HG03108 (cell line): ENCODE data around the gene ZNF512B.
A peak's percentile ranks its signal among the peaks of the same experiment; 100 is the strongest.

Source experiments
- ATAC-seq: cut with Tn5 transposase; IDR thresholded peaks from one replicate; pipeline ENCODE4 v1.9.1; 2021; ENCODE audit warnings: moderate library complexity; ENCODE audit not compliant: unreplicated experiment

Gene ZNF512B

GRCh38 chr20:63951398-63952209 lies 18.1 kb downstream of the ZNF512B start:
- ATAC-seq: no peak

- ATAC-seq: no peak
These were observed 18.9 kb downstream of the ZNF512B start for GRCh38 chr20:63950701-63951397.

DNA sequence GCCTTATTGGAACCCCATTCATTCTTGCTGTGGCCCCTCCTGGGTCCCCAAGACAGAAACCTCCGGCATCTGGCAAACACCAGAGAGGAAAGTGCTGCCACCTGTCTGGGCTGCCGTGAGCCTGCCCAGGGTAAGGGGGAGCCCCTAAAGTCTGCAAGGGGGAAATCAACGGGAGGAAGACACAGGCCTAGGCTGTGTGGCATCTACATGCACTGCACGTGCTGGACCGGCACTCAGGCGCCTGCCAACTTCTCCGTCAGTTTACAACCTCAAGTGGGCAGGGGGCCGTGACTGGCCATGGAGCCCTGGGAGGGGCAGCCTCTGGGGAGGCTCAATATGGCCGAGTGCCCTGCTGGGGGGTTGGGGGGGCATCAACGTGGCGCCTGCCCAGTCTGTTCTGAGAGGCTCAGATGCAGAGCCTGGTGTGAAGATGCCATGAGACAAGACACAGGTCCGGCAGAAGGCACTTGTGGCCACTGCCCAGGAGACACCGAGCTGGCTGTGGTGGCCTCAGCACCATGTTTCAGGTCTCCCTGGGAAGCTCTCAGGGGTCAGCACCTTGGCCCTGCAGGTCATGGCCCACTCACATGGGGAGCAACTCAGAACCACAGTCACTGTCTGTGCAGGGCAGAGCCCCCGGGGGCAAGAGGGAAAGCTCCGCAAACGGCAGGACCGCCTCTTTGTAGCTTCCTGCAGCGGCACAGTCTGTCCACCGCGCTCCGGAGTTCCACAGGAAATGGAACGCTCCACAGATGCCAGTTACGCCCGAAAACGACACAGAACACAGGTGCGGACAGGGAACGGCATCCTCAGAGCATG lies 21.9 kb downstream of the ZNF512B start:
- ATAC-seq: no peak

DNA sequence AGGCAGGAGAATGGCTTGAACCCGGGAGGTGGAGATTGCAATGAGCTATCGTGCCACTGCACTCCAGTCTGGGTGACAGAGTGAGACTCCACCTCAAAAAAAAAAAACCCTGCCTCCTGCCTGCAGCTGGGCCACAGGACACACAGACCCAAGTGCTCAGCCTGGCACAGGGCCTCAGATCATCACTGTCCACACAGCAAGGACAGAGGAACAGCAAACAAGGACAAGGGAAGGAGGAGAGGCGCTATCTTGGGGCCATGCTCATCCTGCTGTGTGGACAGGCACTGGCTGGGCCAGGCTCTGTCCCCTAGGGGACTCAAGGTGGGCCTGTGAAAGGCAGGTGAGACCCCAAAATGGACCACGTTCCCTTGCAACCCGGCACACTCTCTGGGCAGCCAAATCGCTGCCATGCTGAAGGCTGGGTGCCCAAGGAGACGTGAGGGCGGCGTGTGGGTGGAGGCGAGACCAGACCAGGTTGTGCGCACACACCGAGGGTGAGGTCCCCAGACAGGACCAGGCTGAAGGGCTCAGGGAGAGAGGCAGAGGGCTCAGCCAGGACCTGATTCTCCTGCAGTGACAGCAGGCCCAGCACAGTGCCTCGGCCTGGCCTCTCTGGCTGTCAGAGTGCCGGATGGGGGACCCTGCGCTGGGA lies 22.6 kb downstream of the ZNF512B start:
- ATAC-seq: no peak

- ATAC-seq: no peak
These were observed 23.5 kb downstream of the ZNF512B start for GRCh38 chr20:63945921-63946920.

DNA sequence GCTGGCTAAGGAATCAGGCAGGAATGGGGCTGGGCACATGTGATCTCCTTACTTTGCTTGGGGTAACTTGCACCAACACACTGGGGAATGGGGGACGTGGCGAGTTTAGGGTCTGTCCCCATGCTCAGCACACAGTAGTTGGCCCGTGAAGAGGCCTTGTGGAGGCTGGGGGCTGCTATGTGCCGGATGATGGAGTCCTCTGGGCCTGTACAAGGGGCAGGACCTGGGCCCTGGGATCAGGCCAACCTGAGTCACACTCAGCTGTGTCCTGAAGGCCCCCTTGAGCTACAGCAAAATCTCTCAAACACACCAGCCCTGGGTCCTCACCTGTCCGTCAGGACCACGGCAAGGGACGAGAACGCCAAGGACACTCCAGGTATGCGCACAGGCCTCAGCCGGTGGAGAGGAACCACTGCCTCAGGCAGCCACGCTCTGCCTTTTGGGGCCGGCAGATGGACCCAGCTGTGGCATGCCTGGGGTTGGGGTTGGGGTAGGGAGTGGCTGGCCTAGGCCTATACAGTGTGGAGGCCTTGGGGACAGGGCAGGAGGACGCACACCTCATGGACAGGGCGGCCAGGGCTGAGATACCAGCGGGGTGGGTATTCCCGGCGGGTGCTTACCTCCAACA lies 24.6 kb downstream of the ZNF512B start:
- ATAC-seq: no peak

DNA sequence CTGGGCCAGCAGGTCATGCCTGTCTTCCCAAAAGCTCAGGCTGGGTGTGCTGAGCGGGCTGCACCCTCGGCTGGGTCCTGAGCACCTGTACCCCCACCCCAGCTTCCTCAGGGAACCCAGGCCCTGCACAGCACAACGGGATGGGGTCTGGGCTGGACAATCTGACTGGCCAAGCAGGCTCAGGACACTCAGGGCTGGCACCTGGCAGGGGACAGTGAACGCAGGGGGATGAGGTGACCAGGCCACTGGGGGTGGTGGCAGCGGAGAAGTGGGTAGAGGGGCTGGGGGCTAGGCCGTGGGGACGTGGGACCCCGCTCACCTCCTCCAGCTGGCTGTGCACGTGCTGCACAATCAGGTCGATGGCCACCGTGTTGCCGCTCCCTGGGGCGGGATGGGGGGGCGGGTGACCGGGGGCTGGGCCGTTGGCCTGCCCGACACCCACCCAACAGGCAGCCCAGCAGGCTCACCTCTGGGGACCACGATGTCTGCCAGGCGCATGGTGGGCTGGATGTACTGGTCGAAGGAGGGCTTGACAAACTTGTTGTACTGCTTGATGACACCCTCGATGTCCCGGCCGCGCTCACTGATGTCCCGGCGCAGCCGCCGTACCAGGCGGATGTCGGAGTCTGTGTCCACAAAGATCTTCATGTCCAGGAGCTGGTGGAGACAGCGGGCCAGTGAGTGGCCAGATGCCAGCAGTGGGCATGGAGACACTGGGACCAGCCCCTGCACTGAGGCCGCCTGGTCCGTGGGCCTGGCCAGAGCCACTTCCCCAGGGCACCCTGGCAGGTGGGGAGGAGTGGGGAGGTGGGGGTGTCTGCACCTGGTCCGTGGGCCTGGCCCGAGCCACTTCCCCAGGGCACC lies 25.4 kb downstream of the ZNF512B start:
- no peak for ATAC-seq

DNA sequence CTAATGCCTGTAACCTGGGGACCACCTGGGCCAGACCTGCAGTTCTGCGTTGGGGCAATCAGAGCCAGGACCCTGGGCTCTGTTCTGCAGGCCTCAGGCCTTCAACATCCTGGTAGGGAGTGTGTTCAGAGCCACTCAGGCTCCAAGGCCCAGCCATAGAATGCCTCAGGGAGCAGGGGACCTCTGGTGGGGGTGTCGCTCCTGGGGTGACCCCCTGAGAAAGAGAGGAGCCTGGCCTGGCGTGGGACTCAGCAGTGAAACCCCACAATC lies 26.0 kb downstream of the ZNF512B start:
- no peak for ATAC-seq

GRCh38 chr20:63942969-63943807 lies 26.5 kb downstream of the ZNF512B start:
- ATAC-seq: no peak

DNA sequence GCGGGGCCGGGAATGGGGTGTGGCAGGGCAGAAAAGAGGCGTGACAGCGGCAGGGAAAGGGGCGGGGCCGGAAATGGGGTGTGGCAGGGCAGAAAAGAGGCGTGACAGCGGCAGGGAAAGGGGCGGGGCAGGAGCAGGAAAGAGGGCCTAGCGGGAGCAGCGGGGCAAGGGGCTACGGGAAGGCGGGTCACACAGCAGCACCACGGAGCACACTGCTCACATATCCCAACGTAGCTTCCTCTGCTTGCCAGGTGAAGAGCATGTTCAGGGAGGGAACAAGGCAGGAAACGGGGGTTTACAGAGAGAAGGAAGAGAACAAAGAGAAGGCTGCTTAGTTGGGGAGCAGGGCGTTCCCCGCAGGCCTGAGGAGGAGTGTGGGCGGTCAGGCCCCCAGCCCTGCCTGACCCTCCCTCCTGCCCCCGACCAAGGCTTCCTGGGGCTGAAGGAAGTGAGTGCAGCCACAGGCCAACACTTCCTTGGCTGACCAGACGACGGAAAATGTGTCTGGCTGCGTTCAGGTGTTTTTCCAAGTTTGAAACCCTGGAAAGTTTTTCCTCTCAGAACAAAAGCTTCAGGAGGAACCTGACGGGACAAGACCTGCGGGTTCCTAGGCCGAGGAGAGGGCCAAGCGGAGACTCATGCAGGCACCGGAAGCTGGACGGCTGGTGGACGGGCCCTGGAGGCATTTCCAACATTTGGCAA lies 27.3 kb downstream of the ZNF512B start:
- ATAC-seq: no peak

- ATAC-seq: peak; percentile 39
These were observed 28.2 kb downstream of the ZNF512B start for GRCh38 chr20:63941282-63942081.

GRCh38 chr20:63940472-63941266 lies 29.1 kb downstream of the ZNF512B start:
- ATAC-seq: no peak

DNA sequence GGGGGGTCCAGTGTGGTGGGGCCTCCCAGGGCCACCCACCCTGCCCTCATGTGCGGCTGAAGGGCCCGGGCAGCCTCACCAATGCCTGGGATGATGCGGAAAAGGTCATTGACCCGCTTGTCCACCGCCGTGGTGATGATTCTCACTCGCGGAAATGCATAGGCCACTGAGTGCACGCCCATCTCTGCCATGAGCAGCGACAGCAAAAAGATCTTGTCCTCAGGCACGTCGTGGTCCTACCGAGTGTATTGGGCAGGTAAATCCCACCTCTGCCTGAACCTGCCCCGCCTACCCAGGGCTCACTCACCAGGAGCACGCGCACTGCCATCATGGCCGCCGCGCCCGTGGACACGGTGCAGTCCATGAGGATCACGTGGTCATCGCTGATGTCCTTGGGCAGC lies 29.7 kb downstream of the ZNF512B start:
- no peak for ATAC-seq

DNA sequence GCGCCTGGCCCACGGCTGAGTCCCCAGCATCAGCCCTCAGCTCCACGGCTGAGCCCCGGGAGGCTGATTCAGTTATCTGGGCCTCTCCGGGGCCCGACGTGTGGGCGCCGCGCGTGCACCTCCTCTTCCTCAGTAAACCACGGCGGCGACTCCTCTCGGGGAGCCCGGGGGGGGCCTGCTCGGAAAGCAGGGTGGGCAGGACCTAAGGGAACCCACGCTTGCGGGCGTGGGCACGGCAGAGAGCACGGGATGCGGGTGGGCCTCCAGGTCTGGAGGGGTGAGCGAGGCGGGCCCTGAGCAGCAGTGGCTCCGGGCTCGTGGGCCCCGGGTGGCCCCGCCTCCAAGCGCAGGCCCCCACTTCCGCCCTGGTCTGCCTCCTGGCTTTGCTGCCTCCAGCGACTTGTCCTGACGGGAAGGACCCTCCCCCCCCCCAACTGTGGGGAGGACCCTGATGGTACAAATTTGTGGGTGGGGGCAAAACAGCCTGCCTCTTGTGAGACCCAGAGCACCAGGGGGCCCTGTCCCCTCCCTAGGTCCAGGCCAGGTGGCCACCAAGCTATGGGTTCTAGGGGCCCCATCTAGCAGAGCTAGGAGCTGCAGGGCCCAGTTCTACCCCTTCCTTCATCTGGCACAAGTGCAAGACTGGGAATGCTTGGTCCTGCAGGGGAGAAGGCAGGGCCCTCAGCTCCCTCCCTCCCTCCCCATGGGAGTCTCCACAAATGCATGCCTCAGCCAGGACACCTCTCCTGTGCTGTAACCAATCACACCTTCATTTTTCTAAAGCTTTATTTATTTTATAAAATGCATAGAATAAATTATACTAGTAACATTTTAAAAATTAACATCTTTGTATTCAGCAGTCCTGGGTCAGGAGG lies 30.4 kb downstream of the ZNF512B start:
- ATAC-seq: no peak

GRCh38 chr20:63937596-63937995 lies 32.1 kb downstream of the ZNF512B start:
- no peak for ATAC-seq
